GM12875 (cell line): Measurements from ENCODE around the gene MAPK9.
"Not testable (repeated sequence)": the region's sequence is repeated elsewhere in the genome, so short reads cannot be mapped to it uniquely, and the experiment has no call there.

ENCODE experiments used
- H3K4me3 ChIP-seq: one replicate; pipeline ENCODE4 v1.5.1; 2011; ENCODE audit warnings: low read depth, low read length, control low read depth
- TF ChIP-seq, protein P1 (sequence below): IDR thresholded peaks from 2 replicates; pipeline ENCODE4 v1.5.1; 2011; ENCODE audit warnings: low read depth, mild to moderate bottlenecking, control low read depth, inconsistent platforms, low read length, moderate library complexity, borderline replicate concordance; ENCODE audit not compliant: insufficient read depth

Gene MAPK9

DNA sequence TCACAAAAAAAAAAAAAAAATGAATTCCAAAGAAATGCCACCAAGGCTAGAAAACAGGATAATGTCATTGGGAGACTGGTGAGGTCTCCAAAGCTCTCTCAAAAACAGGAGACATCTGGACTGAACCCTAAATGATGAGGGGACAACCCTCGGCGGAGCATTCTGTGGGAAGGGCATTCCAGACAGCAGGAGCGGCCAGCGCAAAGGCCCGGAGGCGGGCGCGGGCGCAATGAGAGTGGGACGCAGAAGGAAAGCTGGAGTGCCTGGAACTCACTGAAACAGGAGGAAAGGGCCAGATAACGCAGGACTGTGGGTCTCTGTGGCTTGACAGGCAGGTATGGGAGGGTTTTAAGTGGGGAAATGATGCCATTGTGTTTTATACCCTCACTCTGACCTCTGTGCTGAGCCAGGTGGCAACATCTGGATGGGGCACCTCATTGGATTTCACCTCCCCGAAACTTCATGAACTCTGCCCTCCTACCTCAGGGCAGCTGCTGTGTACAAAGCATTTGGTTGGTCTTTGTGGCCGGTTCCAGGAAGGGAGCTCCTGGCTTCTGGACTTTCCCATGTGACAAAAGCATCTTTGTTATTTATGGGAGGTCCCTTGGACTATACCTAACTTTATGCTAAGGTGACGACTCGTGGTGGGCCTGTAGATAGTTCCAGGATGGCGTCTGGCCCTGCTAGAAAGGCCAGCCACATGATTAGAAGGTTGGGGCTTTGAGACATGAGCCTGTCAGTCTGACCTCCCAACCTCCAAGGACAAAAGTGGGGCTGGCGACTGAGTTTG lies 11.5 kb upstream of the MAPK9 start:
- TF ChIP-seq, protein P1, sequence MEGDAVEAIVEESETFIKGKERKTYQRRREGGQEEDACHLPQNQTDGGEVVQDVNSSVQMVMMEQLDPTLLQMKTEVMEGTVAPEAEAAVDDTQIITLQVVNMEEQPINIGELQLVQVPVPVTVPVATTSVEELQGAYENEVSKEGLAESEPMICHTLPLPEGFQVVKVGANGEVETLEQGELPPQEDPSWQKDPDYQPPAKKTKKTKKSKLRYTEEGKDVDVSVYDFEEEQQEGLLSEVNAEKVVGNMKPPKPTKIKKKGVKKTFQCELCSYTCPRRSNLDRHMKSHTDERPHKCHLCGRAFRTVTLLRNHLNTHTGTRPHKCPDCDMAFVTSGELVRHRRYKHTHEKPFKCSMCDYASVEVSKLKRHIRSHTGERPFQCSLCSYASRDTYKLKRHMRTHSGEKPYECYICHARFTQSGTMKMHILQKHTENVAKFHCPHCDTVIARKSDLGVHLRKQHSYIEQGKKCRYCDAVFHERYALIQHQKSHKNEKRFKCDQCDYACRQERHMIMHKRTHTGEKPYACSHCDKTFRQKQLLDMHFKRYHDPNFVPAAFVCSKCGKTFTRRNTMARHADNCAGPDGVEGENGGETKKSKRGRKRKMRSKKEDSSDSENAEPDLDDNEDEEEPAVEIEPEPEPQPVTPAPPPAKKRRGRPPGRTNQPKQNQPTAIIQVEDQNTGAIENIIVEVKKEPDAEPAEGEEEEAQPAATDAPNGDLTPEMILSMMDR: no peak
- H3K4me3 ChIP-seq: no peak overlapping the region

DNA sequence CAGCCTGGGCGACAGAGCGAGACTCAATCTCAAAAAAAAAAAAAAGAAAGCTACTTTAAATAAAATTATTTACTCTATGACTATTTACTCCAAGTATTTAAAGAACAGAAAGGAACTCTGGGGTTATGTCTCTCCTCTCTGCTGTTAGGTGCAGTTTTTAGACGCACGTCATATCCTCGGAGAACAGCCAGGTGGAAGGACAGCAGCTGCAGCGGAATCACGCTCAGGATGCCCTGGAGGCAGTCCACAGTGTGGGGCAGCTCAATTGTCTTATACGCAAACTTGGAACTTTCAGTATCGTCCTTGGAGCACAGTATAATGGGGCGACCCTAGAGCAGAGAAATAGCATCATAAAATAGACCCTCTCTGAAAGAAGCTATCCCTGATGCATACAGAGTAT lies 10.4 kb upstream of the MAPK9 start:
- H3K4me3 ChIP-seq: no peak overlapping the region
- TF ChIP-seq, protein P1: no peak

DNA sequence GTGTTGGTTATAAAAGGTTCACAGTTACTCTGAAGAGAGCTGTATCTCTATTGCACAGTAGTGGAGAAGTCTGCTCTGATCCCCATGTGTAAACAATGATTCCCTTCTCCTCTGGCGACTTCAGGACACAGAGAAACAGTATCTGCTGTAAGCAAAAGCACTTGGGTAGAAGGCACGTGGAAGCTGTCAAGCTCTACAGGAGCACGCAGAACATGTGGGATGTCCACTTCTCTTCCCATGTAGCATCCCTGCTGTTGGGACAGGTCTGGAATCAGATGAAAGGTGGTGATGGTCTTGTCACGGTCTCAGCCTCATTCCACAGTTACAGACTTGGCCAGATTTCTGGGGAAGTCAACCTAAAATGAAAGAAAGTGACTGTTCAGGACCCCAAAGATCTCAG lies 9.4 kb upstream of the MAPK9 start:
- no peak overlapping the region for H3K4me3 ChIP-seq
- TF ChIP-seq, protein P1: no peak

DNA sequence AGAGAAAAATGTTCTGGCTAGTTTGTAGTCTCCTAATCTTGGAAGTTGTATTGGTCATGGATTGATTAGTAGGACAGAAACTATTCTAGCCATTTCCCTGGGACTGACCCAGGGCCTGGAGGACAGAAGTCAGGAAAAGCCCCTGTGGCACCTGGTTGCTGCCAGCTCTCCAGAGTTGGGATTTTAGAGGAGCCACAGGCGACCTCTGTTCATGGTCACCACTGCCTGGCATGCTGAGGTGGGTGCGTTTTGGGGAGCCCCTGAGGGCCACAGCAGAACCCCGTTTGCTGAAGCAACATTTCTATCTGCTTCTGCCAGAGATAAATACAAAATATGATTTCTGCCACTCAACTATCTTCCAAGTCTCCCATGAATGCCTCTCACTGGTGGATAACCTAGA lies 7.6 kb upstream of the MAPK9 start:
- H3K4me3 ChIP-seq: no peak overlapping the region
- TF ChIP-seq, protein P1: no peak

GRCh38 chr5:180299014-180299413 lies 7.1 kb upstream of the MAPK9 start:
- H3K4me3 ChIP-seq: not testable (repeated sequence)

GRCh38 chr5:180297587-180298282 lies 5.9 kb upstream of the MAPK9 start:
- TF ChIP-seq, protein P1: no peak

GRCh38 chr5:180296771-180297170 lies 4.9 kb upstream of the MAPK9 start:
- TF ChIP-seq, protein P1: no peak
- no peak overlapping the region for H3K4me3 ChIP-seq

More at GRCh38 chr5:180297587-180298282, 5.9 kb upstream of the MAPK9 start:
- no peak overlapping the region for H3K4me3 ChIP-seq
